Psoas muscle (tissue), 8 donors: ENCODE data around the gene CFAP221. TPM values are rescaled to one million over a fixed set of nuclear protein-coding genes. Genes with fewer than 3 reads are reported as not detected.

Experiments used
- ATAC-seq, 4 donors: fragments of 200-7000 bp; cut with Tn5 transposase; one replicate each; pipeline ENCODE4 v1.9.1; 2020; ENCODE audit warnings: moderate library complexity in 3 of 4, mild to moderate bottlenecking in 2 of 4
- DNase-seq, 2 donors: peaks; one replicate each; pipeline ENCODE4 v3.0.0-alpha.2; 2020
- H3K27ac ChIP-seq: fragments of 200-600 bp; one replicate; pipeline ENCODE4 v1.8.0; 2022
- H3K27me3 ChIP-seq, 3 donors: fragments of 200-600 bp in 1 of 3; one replicate each; pipeline versions ENCODE4 v1.6.1 to v1.8.0; 2013 to 2022; ENCODE audit warnings: low read length in 2 of 3, mild to moderate bottlenecking in 2 of 3, moderate library complexity in 1 of 3; ENCODE audit not compliant: insufficient read depth in 3 of 3
- H3K36me3 ChIP-seq, 2 donors: fragments of 200-600 bp in 1 of 2; one replicate each; pipeline versions ENCODE4 v1.6.1 to v1.8.0; 2013 to 2022; ENCODE audit warnings: low read depth in 1 of 2, mild to moderate bottlenecking in 1 of 2, moderate library complexity in 1 of 2; ENCODE audit not compliant: insufficient read depth in 1 of 2
- H3K4me1 ChIP-seq: fragments of 200-600 bp; one replicate; pipeline ENCODE4 v1.8.0; 2022
- H3K4me3 ChIP-seq: fragments of 200-600 bp; one replicate; pipeline ENCODE4 v1.8.0; 2022; ENCODE audit warnings: mild to moderate bottlenecking
- H3K9me3 ChIP-seq: fragments of 200-600 bp; one replicate; pipeline ENCODE4 v1.8.0; 2022
- WGBS, 3 donors: extraction: QIAGEN DNeasy Blood & Tissue Kit; methylation state at CpG; one replicate each; pipeline versions ENCODE4 v1.1.6 to v1.1.7; 2013; 5-methylcytosine and 5-hydroxymethylcytosine counted together
- intact Hi-C, 2 donors: fragments of 100-400 bp; cut with DNase I; formaldehyde crosslinking; loops; one replicate each; pipeline versions ENCODE4 v1.11.0 to v1.14.2; 2022
- polyA plus RNA-seq, 3 donors: library from polyadenylated mRNA; stranded (reverse); fragments of 200-250 nt; gene quantifications; one replicate each; pipeline ENCODE4 v1.2.3, GENCODE V29; 2013
- total RNA-seq, 4 donors: library from RNA; stranded (reverse); fragmentation: NEBNext Ultra II Directional in 2 of 4; extraction: Animal tissue kit (Norgen Biotek cat#: 25700) in 2 of 4; gene quantifications; one replicate each; pipeline versions ENCODE4 v1.2.1 to v1.2.4, GENCODE V29; 2021 to 2023
- TF ChIP-seq, protein P1 (sequence below): fragments of 200-600 bp; IDR thresholded peaks from one replicate; pipeline ENCODE4 v1.8.0; 2022; ENCODE audit warnings: antibody characterized with exemption
- donor health status: healthy with polysubstance abuse.
- donor health status: DM: no; HTN: no; CAD: no; lungs with moderate emphysema.
- donor health status: Bipolar disorder and iron deficiency.
- donor health status: healthy.
- donor health status: DM: yes; HTN: yes; CAD: no.
- donor health status: DM: no; HTN: no; CAD: no.
- donor health status: DM: no; HTN: no; CAD: no.
- donor health status: DM: yes; HTN: yes; CAD: no.

Gene CFAP221
- total and polyA plus RNA-seq, 7 donors, result 0.36 to 0.88 TPM; not detected in 5

DNA sequence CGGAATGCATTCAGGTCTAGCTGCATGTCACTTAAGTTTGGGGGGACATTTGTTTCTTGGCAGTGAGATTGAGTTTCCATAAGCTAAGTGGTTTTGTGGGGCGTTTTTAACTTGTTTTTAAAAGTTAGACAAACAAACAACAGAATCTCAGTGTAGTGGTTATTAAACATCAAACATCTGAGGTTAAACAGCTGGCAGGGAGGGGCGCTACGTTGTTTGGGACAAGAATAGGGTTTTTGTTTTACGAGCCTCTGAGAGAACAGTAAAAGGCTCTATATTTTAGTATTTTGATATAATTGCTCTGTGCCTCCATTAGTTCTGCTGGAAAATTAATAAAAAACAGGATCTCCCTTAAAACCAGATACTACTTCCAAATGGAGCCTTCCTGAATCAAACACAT is 93.1 kb downstream of the CFAP221 start:
- H3K4me3 ChIP-seq, result no peak overlapping the region
- no peaks in the 10 kb centered on the region for H3K36me3 ChIP-seq
- H3K9me3 ChIP-seq, result no peaks in the 10 kb centered on the region
- H3K27ac ChIP-seq, result no peak overlapping the region
- H3K4me1 ChIP-seq, result no peaks in the 10 kb centered on the region
- DNase-seq (no peak), ATAC-seq (no peak)
- TF ChIP-seq, protein P1, sequence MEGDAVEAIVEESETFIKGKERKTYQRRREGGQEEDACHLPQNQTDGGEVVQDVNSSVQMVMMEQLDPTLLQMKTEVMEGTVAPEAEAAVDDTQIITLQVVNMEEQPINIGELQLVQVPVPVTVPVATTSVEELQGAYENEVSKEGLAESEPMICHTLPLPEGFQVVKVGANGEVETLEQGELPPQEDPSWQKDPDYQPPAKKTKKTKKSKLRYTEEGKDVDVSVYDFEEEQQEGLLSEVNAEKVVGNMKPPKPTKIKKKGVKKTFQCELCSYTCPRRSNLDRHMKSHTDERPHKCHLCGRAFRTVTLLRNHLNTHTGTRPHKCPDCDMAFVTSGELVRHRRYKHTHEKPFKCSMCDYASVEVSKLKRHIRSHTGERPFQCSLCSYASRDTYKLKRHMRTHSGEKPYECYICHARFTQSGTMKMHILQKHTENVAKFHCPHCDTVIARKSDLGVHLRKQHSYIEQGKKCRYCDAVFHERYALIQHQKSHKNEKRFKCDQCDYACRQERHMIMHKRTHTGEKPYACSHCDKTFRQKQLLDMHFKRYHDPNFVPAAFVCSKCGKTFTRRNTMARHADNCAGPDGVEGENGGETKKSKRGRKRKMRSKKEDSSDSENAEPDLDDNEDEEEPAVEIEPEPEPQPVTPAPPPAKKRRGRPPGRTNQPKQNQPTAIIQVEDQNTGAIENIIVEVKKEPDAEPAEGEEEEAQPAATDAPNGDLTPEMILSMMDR, result no peak
- intact Hi-C loops, result no loop called here
- no peaks in the 10 kb centered on the region for H3K27me3 ChIP-seq
- WGBS, 3 donors, result 50 to 66% (median 53%) methylated on average over 5 of the region's 5 CpGs

GRCh38 chr2:119638246-119638645 is 94.0 kb downstream of the CFAP221 start:
- Histone ChIP-seq H3K9me3 (no peaks in the 10 kb centered on the region), H3K36me3 (no peaks in the 10 kb centered on the region), H3K4me1 (no peaks in the 10 kb centered on the region), H3K4me3 (no peak overlapping the region), H3K27ac (no peak overlapping the region), H3K27me3 (no peaks in the 10 kb centered on the region)
- DNase-seq (no peak), ATAC-seq (no peak)
- intact Hi-C loops, result no loop called here
- 70 to 80% (median 71%) methylated on average over 12 of the region's 12 CpGs for WGBS, 3 donors
- TF ChIP-seq, protein P1, result no peak

DNA sequence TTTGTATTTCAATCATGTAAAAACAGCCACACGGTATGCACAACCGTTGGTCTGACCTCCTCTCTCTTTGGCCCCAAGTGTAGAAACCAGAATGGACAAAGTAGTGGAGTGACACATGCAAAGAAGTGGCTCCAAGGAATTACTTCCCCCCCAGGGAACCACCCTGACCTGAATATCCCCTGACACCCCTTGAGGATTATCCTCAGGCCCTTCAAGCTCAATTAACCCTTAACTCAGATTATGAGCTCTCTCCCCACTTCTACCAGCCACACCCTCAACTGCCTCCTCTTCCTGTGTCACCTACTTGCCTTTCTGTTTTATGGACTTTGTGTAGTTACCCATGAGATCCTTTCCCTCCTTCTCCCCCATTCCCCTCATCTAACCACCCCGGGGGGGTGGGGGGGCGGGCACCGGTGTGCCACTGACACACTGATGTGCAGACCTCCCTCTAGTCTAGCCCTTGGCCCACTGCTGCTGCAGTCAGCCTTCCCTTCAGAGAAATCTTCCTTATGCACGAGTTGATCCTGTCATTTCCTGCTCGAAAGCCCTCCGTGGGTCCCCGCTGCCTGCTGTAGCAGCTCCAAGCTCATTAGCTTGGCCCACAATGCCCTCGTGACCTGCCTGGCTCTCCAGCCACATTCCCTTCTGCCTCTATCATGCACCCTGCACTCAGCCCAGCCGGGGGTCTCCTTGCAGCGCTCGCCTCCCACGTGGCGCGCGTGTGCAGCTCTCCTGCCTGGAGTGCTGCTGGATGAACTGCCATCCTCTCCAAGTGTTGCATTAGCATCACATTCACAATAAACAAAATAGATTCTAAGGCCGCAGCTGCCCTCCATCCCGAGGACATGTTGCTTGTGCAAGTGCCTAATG is 94.7 kb downstream of the CFAP221 start:
- no peaks in the 10 kb centered on the region for H3K9me3 ChIP-seq
- ATAC-seq (no peak), DNase-seq (no peak)
- TF ChIP-seq, protein P1, result no peak
- no peak overlapping the region for H3K27ac ChIP-seq
- no peaks in the 10 kb centered on the region for H3K27me3 ChIP-seq
- no peak overlapping the region for H3K4me3 ChIP-seq
- no peaks in the 10 kb centered on the region for H3K36me3 ChIP-seq
- WGBS, 3 donors, result 52 to 54% (median 52%) methylated on average over 19 of the region's 19 CpGs
- no peaks in the 10 kb centered on the region for H3K4me1 ChIP-seq
- intact Hi-C loops, result no loop called here

DNA sequence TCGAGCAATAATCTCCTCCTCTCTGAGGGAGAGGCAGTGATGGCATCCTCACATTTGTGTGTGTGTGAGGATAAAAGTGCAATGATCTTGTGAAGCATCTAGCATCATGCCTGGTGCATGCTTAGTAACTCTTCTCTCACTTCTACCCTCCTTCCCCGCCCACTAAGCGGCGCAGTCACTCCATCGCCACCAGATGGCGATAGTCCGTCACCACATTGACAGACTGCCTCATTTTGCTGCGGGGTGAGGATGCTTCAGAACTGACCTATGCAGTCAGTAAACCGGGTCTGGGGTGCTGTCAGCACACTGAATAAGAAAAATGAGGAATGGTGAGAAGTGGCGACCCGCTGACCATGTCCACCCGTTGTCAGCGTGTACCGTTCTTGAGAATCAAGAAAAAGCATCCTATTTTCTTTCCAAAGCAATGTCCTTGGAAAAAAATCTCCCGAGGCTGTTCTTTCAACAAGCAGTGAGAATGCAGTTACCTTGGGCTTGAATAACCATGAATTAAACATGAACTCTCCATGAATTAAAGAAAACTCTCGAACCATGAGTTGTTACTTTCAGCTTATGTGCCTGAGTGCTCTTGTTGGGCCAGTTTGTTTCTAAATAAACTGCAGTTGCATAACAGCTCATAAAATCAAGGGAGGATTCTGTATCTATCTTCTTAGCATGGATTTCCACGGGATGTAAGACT is 97.5 kb downstream of the CFAP221 start:
- Histone ChIP-seq H3K27me3 (no peaks in the 10 kb centered on the region), H3K27ac (no peak overlapping the region), H3K9me3 (no peaks in the 10 kb centered on the region), H3K4me3 (no peak overlapping the region), H3K36me3 (no peaks in the 10 kb centered on the region), H3K4me1 (no peaks in the 10 kb centered on the region)
- TF ChIP-seq, protein P1, result peak; percentile 91
- WGBS, 3 donors, result 8 to 12% (median 9%) methylated on average over 17 of the region's 17 CpGs
- intact Hi-C loops, result loop anchor here in 1 of 2 donors (2.0 to 5.0 kb wide), 2 partner anchors 17 to 536 kb away; no protein-coding TSS in a partner anchor
- ATAC-seq, result peak; percentile 64 to 92 (median 82)
- peak; percentile 63 to 76 for DNase-seq
